Measurements from ENCODE around the gene PCDHGC4.

The PCDHGC4 gene

DNA sequence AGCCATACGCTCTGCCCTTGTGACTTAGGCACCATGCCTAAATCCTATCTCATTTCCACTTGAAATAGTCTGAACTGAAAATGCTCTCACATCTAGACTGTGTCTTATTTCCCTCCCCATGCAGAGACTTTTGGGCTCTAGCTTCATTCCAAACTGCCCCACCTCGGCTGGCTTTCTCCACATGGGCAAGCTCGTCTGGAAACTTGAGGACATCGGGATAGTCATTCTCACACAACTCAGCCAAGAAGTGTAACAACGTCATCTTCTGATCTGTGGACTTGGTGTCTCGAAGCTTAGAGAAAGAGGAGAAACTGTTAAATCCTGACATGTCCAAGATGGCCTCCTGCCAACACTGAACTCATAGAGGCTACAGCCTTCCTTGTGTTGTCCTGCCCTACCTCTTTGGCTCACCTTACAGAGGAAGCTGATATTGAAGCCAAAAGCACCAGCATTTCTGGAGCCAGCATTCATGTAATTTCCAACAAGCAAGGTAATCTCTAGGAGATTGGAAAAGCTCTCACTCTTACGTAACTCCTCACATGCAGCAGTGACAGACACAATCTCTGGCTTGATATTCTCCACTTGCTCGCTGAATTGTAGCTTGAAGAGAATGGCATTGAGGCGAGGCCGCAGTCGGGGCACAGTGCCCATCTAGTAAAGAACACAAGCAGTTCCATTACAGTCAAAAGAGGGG is 43.6 kb downstream of the PCDHGC4 start:
- DNase-seq (ENCODE audit: low read depth): no peak
- no peak for TF ChIP-seq CTCF (IDR thresholded peaks at IDR 0.05; ENCODE audit: low read depth, low read length, missing control alignments)
- H3K4me3 ChIP-seq (ENCODE audit: low read depth, low read length): no peak overlapping the region

- no peak for TF ChIP-seq CTCF (IDR thresholded peaks at IDR 0.05; ENCODE audit: low read depth, low read length, missing control alignments)
- no peak for DNase-seq (ENCODE audit: low read depth)
- H3K4me3 ChIP-seq (ENCODE audit: low read depth, low read length): no peak overlapping the region
Measured at GRCh38 chr5:141529002-141529401, 44.2 kb downstream of the PCDHGC4 start.

DNA sequence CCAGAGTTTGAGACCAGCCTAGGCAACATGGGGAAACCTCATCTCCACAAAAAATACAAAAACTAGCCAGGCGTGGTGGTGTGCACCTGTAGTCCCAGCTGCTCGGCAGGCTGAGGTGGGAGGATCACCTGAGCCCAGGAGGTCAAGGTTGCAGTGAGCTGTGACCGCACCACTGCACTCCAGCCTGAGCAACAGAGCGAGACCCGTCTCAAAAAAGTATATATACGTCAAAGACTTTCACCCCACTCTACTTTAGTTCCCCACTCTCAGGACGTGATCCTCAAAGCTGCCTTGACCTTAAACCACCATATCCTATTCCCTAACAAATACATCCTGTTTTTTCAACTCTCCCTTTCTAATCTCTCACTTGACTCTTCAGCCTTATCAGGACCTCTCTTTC is 45.0 kb downstream of the PCDHGC4 start:
- no peak for TF ChIP-seq CTCF (IDR thresholded peaks at IDR 0.05; ENCODE audit: low read depth, low read length, missing control alignments)
- no peak for DNase-seq (ENCODE audit: low read depth)
- H3K4me3 ChIP-seq (ENCODE audit: low read depth, low read length): no peak overlapping the region

- H3K4me3 ChIP-seq (ENCODE audit: low read depth, low read length): no peak overlapping the region
- no peak for TF ChIP-seq CTCF (IDR thresholded peaks at IDR 0.05; ENCODE audit: low read depth, low read length, missing control alignments)
- no peak for DNase-seq (ENCODE audit: low read depth)
Measured at GRCh38 chr5:141532726-141533125, 47.9 kb downstream of the PCDHGC4 start.

- no peak overlapping the region for H3K4me3 ChIP-seq (ENCODE audit: low read depth, low read length)
- no peak for TF ChIP-seq CTCF (IDR thresholded peaks at IDR 0.05; ENCODE audit: low read depth, low read length, missing control alignments)
- no peak for DNase-seq (ENCODE audit: low read depth)
Measured at GRCh38 chr5:141533897-141534296, 49.1 kb downstream of the PCDHGC4 start.

DNA sequence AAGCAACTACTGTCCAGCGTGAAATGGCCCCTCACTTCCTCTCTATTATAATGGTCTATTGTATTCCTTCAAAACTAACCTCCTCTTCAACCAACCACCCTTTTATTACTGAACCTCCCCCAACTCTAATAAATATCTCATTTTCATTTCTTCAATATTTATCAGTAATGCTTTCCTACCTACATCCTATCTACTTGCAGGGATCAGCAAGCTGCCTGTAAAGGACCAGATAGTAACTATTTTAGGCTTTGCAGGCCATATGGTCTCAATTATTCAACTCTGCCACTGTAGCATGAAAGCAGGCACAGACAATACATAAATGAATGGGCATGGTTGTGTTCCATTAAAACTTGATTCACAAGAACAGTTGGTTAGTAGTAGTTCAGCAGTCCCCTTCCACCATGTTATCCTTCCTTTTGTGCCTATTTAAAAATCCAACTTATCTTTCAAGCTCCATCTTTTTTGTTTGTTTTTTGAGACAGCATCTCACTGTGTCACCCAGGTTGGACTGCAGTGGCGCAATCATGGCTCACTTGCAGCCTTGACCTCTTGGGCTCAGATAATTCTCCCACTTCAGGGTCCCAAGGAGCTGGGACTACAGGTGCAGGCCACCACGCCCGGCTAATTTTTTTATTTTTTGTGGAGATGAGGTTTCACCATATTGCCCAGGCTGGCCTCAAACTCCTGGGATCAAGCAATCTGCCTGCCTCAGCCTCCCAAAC is 49.8 kb downstream of the PCDHGC4 start:
- DNase-seq (ENCODE audit: low read depth): no peak
- no peak overlapping the region for H3K4me3 ChIP-seq (ENCODE audit: low read depth, low read length)
- TF ChIP-seq CTCF (IDR thresholded peaks at IDR 0.05; ENCODE audit: low read depth, low read length, missing control alignments): no peak

Data from GM12864 (cell line).